Caco-2 (cell line): ENCODE measurements around the gene PDE6D. TPM values are rescaled to one million over a fixed set of nuclear protein-coding genes. Genes with fewer than 3 reads are reported as not detected.

Experiments
- BruUV-seq: library from RNA; stranded (reverse); fragments of 400-500 nt; replicated peaks from 2 replicates; lab custom pipeline; 2021; lab: Mats Ljungman, UMichigan
- CTCF ChIA-PET: fragments of 300-600 bp; sonication (Branson Sonifier 250); formaldehyde crosslinking; loops from one replicate; lab custom pipeline; 2022; ENCODE audit warnings: antibody characterized with exemption; lab: Charles Lee
- POLR2A ChIA-PET: fragments of 300-600 bp; sonication (Branson Sonifier 250); formaldehyde crosslinking; loops from one replicate; lab custom pipeline; 2022; ENCODE audit warnings: antibody characterized with exemption; lab: Charles Lee
- DNase-seq, 2 experiments: peaks; one replicate each; pipeline versions ENCODE4 v3.0.0 to v3.0.0-alpha.2; 2020 to 2022
- H3K27me3 ChIP-seq: replicated peaks from 2 replicates; pipeline ENCODE4 v1.6.0; 2011; ENCODE audit warnings: low read length; ENCODE audit not compliant: control insufficient read depth, insufficient read depth
- H3K36me3 ChIP-seq: 2 replicates; pipeline ENCODE4 v1.5.1; 2011; ENCODE audit warnings: low read length; ENCODE audit not compliant: control insufficient read depth, insufficient read depth
- H3K4me1 ChIP-seq: fragments of 250-450 bp; sonication (Bioruptor Pico); 2 replicates; pipeline ENCODE4 v1.5.1; 2020; ENCODE audit warnings: mild to moderate bottlenecking
- H3K4me3 ChIP-seq: 2 replicates; pipeline ENCODE4 v1.5.1; 2011; ENCODE audit warnings: low read depth, mild to moderate bottlenecking, control low read depth, low read length
- H3K9me3 ChIP-seq: fragments of 250-450 bp; sonication (Bioruptor Pico); 2 replicates; pipeline ENCODE4 v1.5.1; 2020; ENCODE audit warnings: mild to moderate bottlenecking, moderate library complexity
- H3K27ac Mint-ChIP-seq: one replicate; pipeline ENCODE4 v1.8.0; 2022; ENCODE audit warnings: mixed read lengths; ENCODE audit not compliant: unreplicated experiment
- H3K27me3 Mint-ChIP-seq: one replicate; pipeline ENCODE4 v1.8.0; 2022; ENCODE audit warnings: mixed read lengths; ENCODE audit not compliant: insufficient read depth, unreplicated experiment
- H3K36me3 Mint-ChIP-seq: one replicate; pipeline ENCODE4 v1.8.0; 2022; ENCODE audit warnings: mild to moderate bottlenecking, mixed read lengths; ENCODE audit not compliant: insufficient read depth, unreplicated experiment
- H3K4me1 Mint-ChIP-seq: one replicate; pipeline ENCODE4 v1.8.0; 2022; ENCODE audit warnings: low read depth, mixed read lengths; ENCODE audit not compliant: unreplicated experiment
- H3K4me3 Mint-ChIP-seq: one replicate; pipeline ENCODE4 v1.8.0; 2022; ENCODE audit warnings: mild to moderate bottlenecking, moderate library complexity, mixed read lengths; ENCODE audit not compliant: unreplicated experiment
- H3K9me3 Mint-ChIP-seq: one replicate; pipeline ENCODE4 v1.8.0; 2022; ENCODE audit warnings: mixed read lengths; ENCODE audit not compliant: unreplicated experiment
- intact Hi-C: fragments of 100-400 bp; cut with micrococcal nuclease; formaldehyde crosslinking; loops from one replicate; pipeline ENCODE4 v1.10.0; 2022; ENCODE audit not compliant: unreplicated experiment
- total RNA-seq: library from RNA; stranded (reverse); gene quantifications from 2 replicates; pipeline ENCODE4 v1.2.3, GENCODE V29; 2022
- TF ChIP-seq, protein P1 (sequence below), 2 experiments: fragments of 200-600 bp in 1 of 2; IDR thresholded peaks; 1 replicate in 1 of 2; 2 replicates in 1 of 2; pipeline versions ENCODE4 v1.5.1 to v1.8.0; 2011 to 2022; ENCODE audit warnings: antibody characterized with exemption in 1 of 2, control low read depth in 1 of 2, inconsistent platforms in 1 of 2, low read depth in 1 of 2, low read length in 1 of 2, mild to moderate bottlenecking in 1 of 2, moderate library complexity in 1 of 2; ENCODE audit not compliant: insufficient read depth in 1 of 2, severe bottlenecking in 1 of 2, unreplicated experiment in 1 of 2

The PDE6D gene
- total RNA-seq, 1 experiment from 2014 or later, result 9.1 TPM

DNA sequence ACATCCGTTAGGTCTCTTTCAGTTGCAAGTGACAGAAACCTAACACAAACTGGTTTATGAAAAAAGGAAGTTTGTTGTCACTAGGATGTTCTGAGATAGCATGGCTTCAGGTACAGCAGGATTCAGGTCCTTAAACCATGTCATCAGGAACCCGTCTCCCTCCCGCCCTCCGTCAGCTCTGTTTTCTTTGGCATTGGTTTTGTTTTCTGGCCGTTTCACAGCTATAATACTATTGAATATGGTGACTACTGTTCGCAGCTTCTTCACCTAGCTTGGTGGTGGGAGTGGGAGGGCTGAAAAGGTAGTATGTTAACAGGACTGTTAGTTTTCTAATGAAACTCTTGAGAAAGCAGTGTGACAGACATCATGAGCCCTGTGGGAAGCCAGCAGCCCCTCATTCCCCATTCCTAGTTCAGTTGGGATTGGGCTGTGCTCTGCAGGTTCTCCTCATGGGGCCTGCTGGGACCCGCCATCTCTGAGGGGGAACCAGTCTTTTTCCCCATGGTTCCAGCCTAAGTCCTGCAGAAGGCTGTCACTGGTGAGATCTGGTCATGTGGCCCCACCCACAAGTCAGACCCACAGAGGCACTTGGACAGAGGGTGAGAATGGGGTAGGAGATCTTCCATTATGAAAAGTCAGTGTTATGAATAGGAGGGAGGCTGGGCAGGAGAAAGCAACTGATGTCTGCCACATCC lies 60.6 kb downstream of the PDE6D start:
- Mint-ChIP-seq H3K36me3 (peaks cover 7% of the 10 kb centered on the region), H3K4me3 (no peak overlapping the region), H3K27ac (no peak overlapping the region), H3K9me3 (no peaks in the 10 kb centered on the region), H3K27me3 (no peaks in the 10 kb centered on the region), H3K4me1 (peaks cover 8% of the 10 kb centered on the region)
- no peak for DNase-seq
- intact Hi-C loops, result no loop called here
- H3K36me3 ChIP-seq, result no peaks in the 10 kb centered on the region; the same call in 1 of the 2 replicates
- H3K9me3 ChIP-seq, result no peaks in the 10 kb centered on the region
- BruUV-seq, result no TSS peak
- no peak overlapping the region for H3K4me3 ChIP-seq
- CTCF ChIA-PET, result no interaction called here
- POLR2A ChIA-PET, result no interaction called here
- TF ChIP-seq, protein P1, sequence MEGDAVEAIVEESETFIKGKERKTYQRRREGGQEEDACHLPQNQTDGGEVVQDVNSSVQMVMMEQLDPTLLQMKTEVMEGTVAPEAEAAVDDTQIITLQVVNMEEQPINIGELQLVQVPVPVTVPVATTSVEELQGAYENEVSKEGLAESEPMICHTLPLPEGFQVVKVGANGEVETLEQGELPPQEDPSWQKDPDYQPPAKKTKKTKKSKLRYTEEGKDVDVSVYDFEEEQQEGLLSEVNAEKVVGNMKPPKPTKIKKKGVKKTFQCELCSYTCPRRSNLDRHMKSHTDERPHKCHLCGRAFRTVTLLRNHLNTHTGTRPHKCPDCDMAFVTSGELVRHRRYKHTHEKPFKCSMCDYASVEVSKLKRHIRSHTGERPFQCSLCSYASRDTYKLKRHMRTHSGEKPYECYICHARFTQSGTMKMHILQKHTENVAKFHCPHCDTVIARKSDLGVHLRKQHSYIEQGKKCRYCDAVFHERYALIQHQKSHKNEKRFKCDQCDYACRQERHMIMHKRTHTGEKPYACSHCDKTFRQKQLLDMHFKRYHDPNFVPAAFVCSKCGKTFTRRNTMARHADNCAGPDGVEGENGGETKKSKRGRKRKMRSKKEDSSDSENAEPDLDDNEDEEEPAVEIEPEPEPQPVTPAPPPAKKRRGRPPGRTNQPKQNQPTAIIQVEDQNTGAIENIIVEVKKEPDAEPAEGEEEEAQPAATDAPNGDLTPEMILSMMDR (IDR thresholded peaks at IDR 0.05; ENCODE audit: insufficient read depth in 1 of 2, low read depth in 1 of 2, low read length in 1 of 2, severe bottlenecking in 1 of 2, unreplicated experiment in 1 of 2), result no peak
- H3K4me1 ChIP-seq, result no peaks in the 10 kb centered on the region
- H3K27me3 ChIP-seq, result no peaks in the 10 kb centered on the region

DNA sequence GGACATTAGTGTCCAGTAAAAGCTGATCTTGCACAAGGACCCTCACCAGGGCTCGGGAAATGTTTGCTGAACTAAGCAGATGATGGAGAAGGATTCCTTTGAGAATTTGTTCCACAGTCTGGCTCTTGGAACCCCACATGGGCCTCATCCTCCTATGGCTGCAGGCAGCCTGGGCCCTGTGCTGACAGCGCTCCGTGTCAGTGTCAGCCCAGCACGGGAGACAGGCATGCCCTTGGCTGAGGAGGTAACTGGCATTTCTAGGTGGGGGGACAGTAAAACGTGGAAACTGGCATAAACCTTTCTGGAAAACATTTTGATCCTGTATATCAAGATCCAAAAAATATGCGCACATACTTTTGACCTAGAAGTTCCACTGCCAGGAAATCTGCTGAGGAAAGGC lies 62.3 kb downstream of the PDE6D start:
- no peak overlapping the region for H3K4me3 ChIP-seq
- no peak overlapping the region for H3K27ac Mint-ChIP-seq
- TF ChIP-seq, protein P1 (IDR thresholded peaks at IDR 0.05; ENCODE audit: insufficient read depth in 1 of 2, low read depth in 1 of 2, low read length in 1 of 2, severe bottlenecking in 1 of 2, unreplicated experiment in 1 of 2), result no peak
- DNase-seq, result no peak
- peaks cover 9% of the 10 kb centered on the region for H3K4me1 Mint-ChIP-seq
- intact Hi-C loops, result loop anchor here (10.0 kb wide), 1 partner anchor 66 kb away; the partner anchor contains the start of genes COPS7B and PDE6D
- H3K4me1 ChIP-seq, result peaks cover 6% of the 10 kb centered on the region
- no peak overlapping the region for H3K4me3 Mint-ChIP-seq
- no peaks in the 10 kb centered on the region for H3K9me3 Mint-ChIP-seq
- H3K27me3 ChIP-seq, result no peaks in the 10 kb centered on the region
- no peaks in the 10 kb centered on the region for H3K9me3 ChIP-seq
- BruUV-seq, result no TSS peak
- peaks cover 23% of the 10 kb centered on the region for H3K36me3 Mint-ChIP-seq
- H3K27me3 Mint-ChIP-seq, result no peaks in the 10 kb centered on the region
- H3K36me3 ChIP-seq, result no peaks in the 10 kb centered on the region; the same call in 1 of the 2 replicates
- POLR2A ChIA-PET, result no interaction called here
- CTCF ChIA-PET, result no interaction called here

DNA sequence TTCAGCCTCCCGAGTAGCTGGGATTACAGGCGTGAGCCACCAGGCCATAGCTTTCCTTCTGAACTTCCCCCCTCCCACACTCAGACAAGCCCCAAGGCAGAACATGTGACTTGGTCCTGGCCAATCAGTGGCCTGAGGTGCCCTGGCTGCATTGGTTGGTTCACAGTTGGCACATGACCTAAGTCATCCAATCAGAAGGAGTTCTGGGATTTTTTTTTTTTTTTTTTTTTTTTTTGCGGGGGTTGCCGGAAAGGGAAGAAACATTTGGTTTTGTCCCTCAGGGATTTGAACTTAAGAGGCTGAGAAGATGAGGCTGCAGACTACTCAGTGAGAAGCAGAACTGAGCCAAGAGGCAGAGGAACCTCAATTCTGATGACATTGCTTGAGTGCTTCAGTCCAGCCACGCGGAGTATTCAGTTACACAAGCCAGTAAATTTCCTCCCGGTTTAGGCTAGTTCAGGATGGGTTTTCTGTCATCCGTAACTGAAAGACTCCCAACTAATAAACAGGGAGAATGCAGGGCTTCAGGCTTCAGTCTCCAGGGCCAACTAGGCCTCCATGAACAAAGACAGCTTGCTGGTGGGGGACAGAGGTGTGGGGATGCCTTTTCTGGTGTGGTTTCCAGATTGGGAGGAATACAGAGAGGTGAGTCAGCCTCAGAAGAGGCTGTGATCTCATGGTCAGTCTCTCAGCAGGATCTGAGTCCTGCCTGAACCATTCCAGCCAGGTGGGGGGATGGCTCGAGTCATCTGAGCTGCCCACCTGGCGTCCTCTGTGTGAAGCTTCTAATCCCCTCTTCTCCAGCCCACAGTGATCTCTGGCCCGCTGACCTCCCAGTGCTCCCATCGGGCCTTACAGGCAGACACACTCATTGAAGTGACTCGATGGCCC lies 63.6 kb downstream of the PDE6D start:
- Histone ChIP-seq H3K4me1 (peaks cover 11% of the 10 kb centered on the region), H3K27me3 (no peaks in the 10 kb centered on the region), H3K9me3 (no peaks in the 10 kb centered on the region), H3K4me3 (no peak overlapping the region), H3K36me3 (no peaks in the 10 kb centered on the region; the same call in 1 of the 2 replicates)
- DNase-seq, result peak in 1 of 2 experiments; percentile 51
- H3K27ac Mint-ChIP-seq, result no peak overlapping the region
- H3K27me3 Mint-ChIP-seq, result no peaks in the 10 kb centered on the region
- peaks cover 9% of the 10 kb centered on the region for H3K4me1 Mint-ChIP-seq
- intact Hi-C loops, result loop anchor here (10.0 kb wide), 1 partner anchor 67 kb away; the partner anchor contains the start of genes COPS7B and PDE6D
- H3K4me3 Mint-ChIP-seq, result no peak overlapping the region
- ChIA-PET CTCF (interaction anchor here (1.0 to 1.1 kb wide), 2 partner anchors 40 to 102 kb away, joined by 3 read pairs; no protein-coding TSS in a partner anchor), POLR2A (no interaction called here)
- peaks cover 34% of the 10 kb centered on the region for H3K36me3 Mint-ChIP-seq
- TF ChIP-seq, protein P1 (IDR thresholded peaks at IDR 0.05; ENCODE audit: insufficient read depth in 1 of 2, low read depth in 1 of 2, low read length in 1 of 2, severe bottlenecking in 1 of 2, unreplicated experiment in 1 of 2), result no peak
- no peaks in the 10 kb centered on the region for H3K9me3 Mint-ChIP-seq
- no TSS peak for BruUV-seq
